ENCODE results near the gene CIC.

CIC gene

DNA sequence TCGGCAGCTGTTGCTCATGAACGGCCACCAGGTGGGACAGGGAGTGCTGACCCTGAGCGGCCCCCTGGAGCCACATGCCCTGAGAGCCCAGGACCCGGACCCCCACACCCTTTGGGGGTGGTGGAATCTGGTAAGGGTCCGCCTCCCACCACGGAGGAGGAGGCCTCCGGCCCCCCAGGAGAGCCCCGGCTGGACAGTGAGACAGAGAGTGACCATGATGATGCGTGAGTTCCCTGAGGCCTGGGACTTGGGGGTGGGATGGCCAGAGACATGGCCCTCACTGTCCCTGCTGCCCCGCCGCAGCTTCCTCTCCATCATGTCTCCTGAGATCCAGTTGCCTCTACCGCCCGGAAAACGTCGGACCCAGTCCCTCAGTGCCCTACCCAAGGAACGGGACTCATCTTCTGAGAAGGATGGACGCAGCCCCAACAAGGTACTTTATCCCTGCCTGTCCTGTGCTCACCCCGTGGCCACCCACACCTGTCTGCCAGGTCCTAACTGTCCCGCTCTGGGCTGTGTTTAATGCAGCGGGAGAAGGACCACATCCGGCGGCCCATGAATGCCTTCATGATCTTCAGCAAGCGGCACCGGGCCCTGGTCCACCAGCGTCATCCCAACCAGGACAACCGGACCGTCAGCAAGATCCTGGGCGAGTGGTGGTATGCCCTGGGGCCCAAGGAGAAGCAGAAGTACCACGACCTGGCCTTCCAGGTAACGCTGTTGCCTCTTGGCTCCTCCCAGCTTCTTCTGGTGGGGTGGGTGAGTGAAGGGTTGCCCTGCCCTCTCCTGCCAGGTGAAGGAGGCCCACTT is 18.2 kb downstream of the CIC start:
- DNase-seq (ENCODE audit: low read depth in 1 of 2, low spot score in 1 of 2), result no peak

DNA sequence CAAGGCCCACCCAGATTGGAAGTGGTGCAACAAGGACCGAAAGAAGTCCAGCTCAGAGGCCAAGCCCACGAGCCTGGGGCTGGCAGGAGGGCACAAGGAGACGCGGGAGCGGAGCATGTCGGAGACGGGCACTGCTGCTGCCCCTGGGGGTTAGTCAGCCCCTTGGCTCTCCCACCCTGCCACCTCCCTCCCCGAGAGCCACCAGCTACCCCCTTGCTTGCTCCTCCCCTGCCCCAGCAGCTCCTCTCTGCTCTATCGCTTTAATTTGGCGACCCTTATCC is 18.7 kb downstream of the CIC start:
- no peak for DNase-seq (ENCODE audit: low read depth in 1 of 2, low spot score in 1 of 2)

DNA sequence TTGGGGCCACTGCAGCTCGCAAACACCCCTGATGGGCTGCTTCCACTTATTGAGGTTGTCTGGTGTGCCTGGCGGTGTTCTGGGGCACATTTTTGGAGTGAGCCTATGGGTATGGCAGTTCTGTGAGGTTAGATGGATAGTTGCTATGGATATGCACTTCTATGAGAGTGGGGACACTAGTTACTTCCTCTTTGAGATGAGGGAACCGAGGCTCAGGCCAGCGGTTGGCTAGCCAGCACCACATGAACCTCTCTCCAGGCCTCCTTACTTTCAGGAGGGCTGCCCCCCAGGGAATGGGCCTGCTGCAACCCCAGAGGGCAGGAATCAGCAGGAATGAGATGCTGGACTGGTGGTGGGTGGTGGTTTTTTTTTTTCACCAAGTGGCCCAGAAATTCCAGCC is 19.3 kb downstream of the CIC start:
- no peak for DNase-seq (ENCODE audit: low read depth in 1 of 2, low spot score in 1 of 2)

DNA sequence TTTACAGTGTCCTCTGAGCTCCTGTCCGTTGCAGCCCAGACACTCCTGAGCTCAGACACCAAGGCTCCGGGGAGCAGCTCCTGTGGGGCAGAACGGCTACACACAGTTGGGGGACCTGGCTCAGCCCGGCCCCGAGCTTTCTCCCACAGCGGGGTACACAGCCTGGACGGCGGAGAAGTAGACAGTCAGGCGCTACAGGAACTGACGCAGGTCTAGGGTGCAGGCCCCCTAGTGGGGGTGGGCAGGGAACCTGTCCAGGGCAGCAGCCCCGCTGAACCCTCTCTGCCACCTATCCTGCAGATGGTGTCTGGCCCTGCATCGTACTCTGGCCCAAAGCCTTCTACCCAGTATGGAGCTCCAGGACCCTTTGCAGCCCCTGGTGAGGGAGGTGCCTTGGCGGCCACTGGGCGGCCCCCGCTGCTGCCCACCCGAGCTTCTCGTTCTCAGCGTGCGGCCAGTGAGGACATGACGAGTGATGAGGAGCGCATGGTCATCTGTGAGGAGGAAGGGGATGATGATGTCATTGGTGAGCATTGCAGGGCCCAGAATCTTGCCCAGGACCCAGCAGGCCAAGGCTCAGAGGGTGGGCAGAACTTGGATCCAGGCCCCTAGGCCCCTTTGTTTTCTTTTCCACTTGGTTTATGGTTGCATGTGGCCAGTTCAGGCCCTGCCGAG is 20.0 kb downstream of the CIC start:
- no peak for DNase-seq (ENCODE audit: low read depth in 1 of 2, low spot score in 1 of 2)

DNA sequence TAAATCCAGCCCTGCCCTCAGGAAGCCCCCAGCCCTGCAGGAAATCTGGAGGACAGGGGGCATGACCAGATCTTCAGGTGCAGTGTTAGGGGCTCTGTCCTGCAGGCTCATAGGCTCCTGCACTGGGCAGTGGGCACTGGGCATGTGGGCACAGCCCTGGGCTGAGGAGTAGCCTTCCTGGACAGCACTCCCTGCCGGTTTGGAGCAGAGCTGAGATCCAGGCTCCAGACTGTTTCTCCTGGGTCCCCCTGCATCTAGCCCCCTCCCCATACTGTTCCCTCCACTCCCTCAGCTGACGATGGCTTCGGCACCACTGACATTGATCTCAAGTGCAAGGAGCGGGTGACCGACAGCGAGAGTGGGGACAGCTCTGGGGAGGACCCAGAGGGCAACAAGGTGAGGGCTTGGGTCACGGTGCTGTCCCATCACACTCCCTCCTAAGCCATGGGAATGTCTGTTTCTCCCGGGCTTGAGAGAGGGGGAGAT is 20.5 kb downstream of the CIC start:
- no peak for DNase-seq (ENCODE audit: low read depth in 1 of 2, low spot score in 1 of 2)

DNA sequence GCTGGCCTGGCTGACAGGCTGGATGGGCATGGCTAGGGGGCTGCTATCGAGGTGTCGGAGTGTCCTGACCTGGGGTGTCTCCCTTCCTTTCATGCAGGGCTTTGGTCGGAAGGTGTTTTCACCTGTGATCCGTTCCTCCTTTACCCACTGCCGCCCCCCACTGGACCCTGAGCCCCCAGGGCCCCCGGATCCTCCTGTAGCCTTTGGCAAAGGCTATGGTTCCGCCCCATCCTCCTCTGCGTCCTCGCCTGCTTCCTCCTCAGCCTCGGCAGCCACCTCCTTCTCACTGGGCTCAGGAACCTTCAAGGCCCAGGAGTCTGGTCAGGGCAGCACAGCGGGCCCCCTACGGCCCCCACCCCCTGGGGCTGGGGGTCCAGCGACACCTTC is 21.1 kb downstream of the CIC start:
- no peak for DNase-seq (ENCODE audit: low read depth in 1 of 2, low spot score in 1 of 2)

DNA sequence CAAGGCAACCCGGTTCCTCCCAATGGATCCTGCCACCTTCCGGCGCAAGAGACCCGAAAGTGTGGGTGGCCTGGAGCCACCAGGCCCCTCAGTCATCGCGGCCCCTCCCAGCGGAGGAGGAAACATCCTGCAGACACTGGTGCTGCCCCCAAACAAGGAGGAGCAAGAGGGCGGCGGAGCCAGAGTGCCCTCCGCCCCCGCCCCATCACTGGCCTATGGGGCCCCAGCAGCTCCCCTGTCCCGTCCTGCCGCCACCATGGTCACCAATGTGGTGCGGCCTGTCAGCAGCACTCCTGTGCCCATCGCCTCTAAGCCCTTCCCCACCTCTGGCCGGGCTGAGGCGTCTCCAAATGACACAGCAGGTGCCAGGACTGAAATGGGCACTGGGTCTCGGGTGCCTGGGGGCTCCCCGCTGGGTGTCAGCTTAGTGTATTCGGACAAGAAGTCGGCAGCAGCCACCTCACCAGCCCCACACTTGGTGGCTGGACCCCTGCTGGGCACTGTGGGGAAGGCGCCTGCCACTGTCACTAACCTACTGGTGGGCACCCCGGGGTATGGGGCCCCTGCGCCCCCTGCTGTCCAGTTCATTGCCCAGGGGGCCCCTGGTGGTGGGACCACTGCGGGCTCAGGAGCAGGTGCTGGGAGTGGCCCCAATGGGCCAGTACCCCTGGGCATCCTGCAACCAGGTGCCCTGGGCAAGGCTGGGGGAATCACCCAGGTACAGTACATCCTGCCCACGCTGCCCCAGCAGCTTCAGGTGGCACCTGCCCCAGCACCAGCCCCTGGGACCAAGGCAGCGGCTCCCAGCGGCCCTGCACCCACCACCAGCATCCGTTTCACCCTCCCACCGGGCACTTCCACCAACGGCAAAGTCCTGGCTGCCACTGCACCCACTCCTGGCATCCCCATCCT is 21.7 kb downstream of the CIC start:
- DNase-seq (ENCODE audit: low read depth in 1 of 2, low spot score in 1 of 2), result no peak

DNA sequence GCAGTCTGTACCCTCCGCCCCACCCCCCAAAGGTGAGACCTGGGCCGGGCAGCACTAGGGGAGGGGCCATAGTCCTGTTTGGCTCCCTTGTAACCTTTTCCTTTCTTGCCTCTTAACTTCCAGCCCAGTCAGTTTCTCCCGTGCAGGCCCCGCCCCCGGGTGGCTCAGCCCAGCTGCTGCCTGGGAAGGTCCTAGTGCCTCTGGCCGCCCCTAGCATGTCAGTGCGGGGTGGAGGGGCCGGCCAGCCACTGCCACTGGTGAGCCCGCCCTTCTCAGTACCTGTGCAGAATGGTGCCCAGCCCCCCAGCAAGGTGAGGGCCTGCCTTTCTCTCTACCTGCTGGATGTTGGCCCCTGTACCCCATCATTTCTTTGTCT is 22.4 kb downstream of the CIC start:
- DNase-seq (ENCODE audit: low read depth in 1 of 2, low spot score in 1 of 2), result no peak

DNA sequence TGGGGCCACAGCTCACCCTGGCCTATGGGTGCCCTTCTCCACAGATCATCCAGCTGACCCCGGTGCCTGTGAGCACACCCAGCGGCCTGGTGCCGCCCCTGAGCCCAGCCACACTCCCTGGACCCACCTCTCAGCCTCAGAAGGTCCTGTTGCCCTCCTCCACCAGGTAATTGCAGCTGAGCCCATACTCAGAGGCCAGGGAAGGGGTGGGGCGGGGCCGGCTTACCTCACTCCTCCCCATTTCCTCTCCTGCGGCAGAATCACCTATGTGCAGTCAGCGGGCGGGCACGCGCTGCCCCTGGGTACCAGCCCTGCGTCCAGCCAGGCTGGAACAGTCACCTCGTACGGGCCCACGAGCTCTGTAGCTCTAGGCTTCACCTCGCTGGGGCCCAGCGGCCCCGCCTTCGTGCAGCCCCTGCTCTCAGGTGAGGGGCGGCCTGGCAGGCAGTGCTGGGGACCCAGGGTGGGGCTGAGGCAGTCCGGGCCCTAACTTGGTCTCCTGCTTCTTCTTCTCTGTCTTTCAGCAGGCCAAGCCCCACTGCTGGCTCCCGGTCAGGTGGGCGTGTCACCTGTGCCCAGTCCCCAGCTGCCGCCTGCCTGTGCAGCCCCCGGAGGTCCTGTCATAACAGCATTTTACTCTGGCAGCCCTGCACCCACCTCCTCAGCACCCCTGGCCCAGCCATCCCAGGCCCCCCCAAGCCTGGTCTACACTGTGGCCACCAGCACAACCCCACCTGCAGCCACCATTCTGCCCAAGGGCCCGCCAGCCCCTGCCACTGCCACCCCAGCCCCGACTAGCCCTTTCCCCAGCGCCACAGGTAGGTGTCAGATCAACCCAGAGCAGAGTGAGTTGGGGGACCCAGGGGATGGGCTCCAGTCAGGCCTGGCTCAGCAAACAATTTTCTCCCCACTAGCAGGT is 23.2 kb downstream of the CIC start:
- no peak for DNase-seq (ENCODE audit: low read depth in 1 of 2, low spot score in 1 of 2)

DNA sequence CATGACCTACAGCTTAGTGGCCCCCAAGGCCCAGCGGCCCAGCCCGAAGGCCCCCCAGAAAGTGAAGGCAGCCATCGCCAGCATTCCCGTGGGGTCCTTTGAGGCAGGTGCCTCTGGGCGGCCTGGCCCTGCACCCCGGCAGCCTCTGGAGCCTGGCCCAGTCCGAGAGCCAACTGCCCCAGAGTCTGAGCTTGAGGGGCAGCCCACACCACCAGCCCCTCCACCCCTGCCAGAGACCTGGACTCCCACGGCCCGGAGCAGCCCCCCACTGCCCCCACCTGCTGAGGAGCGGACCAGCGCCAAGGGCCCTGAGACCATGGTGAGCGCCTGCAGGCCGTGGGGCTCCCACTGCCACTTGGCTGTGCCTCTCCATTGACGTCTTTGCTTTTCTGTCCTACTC is 23.9 kb downstream of the CIC start:
- DNase-seq (ENCODE audit: low read depth in 1 of 2, low spot score in 1 of 2), result no peak

DNA sequence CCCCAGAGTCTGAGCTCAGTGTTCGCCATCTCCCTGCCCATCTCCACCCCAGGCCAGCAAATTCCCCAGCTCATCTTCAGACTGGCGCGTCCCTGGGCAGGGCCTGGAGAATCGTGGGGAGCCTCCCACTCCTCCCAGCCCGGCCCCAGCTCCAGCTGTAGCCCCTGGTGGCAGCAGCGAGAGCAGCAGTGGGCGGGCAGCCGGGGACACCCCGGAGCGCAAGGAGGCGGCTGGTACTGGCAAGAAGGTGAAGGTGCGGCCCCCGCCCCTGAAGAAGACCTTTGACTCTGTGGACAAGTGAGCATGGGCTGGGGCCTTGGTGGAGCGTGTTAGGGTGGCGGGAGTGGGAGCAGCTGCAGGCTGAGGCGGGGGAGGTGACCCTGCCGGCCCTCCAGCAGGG is 24.5 kb downstream of the CIC start:
- DNase-seq (ENCODE audit: low read depth in 1 of 2, low spot score in 1 of 2), result no peak

DNA sequence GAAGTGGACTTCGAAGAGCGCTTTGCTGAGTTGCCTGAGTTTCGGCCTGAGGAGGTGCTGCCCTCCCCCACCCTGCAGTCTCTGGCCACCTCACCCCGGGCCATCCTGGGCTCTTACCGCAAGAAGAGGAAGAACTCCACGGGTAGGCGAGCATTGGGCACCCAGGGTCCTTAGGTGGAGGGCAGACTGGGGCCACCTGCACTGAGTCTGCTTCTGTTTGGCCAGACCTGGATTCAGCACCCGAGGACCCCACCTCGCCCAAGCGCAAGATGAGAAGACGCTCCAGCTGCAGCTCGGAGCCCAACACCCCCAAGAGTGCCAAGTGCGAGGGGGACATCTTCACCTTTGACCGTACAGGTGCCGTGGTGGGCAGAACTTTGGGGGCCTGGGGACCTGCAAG is 24.9 kb downstream of the CIC start:
- DNase-seq (ENCODE audit: low read depth in 1 of 2, low spot score in 1 of 2), result no peak

DNA sequence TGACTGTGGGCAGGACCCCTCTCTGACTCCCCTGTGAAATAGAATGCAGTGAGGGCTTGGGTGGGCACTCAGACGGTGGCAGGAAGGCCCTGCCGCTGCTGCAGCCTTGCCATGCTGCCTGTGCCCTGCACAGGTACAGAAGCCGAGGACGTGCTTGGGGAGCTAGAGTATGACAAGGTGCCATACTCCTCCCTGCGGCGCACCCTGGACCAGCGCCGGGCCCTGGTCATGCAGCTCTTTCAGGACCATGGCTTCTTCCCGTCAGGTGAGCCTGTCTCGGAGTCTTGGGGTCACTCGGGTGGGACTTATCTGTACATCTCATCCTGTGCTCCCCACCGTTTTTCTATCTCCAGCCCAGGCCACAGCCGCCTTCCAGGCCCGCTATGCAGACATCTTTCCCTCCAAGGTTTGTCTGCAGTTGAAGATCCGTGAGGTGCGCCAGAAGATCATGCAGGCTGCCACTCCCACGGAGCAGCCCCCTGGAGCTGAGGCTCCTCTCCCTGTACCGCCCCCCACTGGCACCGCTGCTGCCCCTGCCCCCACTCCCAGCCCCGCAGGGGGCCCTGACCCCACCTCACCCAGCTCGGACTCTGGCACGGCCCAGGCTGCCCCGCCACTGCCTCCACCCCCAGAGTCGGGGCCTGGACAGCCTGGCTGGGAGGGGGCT is 25.6 kb downstream of the CIC start:
- no peak for DNase-seq (ENCODE audit: low read depth in 1 of 2, low spot score in 1 of 2)

DNA sequence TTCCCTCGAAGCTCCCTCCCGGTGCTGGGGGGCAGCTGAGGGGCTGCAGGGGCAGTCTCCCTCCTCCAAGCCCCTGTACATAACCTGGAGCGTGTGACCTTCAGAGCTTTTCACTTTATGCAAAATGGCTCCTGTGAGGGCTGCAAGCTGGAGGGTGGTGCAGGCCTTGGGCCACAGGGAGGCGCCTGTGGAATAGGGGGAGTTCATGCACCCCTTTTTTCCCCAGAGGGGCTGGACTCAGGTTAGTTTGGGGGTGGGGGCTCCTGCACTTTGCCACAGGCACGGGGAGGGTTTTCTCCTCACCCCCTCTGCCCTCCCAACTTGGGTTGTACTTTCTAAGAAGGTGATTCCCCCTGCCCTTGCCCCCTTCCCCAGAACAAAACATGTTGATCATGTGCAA is 26.3 kb downstream of the CIC start:
- DNase-seq (ENCODE audit: low read depth in 1 of 2, low spot score in 1 of 2), result no peak

DNA sequence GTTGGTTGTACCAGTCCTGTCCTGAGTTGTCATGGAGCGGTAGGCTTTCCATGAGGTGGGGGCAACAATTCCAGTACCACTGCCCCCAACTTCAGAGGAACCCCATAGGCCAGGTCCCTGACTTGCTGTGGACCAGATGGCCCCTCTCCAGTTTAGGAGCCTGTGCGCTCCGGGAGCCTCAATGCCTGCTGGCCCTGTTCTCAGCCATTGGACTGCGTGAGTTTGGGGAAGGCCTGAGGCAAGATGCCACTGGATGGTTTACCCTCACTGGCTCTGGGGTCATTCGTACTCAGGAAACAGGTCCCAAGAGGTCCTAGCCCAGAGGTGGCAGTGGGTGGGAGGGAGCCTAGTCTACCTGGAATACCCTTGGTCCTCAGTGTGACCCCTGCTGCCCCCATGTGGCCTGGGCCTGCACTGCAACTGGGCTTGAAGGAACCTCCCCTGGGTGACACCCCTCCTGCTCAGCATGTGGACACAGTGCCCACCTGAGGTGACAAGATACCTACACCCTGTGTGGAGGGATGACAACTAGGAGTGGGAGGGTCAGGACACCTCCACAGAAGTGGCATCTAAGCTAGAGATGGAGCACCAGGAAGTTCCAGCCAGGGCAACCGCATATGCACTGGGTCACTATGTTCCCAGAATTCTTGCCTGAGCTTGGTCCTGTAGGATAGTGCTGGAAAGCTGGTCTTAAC is 26.9 kb downstream of the CIC start:
- DNase-seq (ENCODE audit: low read depth in 1 of 2, low spot score in 1 of 2), result peak; percentile 83 to 88

DNA sequence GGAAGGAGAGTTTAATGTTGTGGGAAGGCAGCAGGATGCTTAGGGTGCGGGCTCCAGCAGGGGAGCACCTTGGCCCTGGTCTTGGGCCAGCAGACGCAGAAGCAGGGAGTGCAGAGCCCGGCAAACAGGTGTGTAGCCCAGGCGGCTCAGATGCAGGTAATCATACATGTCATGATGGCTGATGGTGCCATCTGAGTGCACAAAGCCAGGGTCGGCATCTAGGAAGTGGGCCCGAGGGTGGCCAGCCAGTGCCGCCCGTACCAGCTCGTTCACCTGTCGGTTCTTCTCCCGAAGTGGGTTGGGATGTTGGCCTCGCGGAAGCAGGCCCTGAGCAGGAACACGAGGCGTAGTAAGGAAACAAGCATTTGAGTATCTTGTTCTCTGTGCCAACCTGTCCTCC is 28.0 kb downstream of the CIC start:
- no peak for DNase-seq (ENCODE audit: low read depth in 1 of 2, low spot score in 1 of 2)

DNA sequence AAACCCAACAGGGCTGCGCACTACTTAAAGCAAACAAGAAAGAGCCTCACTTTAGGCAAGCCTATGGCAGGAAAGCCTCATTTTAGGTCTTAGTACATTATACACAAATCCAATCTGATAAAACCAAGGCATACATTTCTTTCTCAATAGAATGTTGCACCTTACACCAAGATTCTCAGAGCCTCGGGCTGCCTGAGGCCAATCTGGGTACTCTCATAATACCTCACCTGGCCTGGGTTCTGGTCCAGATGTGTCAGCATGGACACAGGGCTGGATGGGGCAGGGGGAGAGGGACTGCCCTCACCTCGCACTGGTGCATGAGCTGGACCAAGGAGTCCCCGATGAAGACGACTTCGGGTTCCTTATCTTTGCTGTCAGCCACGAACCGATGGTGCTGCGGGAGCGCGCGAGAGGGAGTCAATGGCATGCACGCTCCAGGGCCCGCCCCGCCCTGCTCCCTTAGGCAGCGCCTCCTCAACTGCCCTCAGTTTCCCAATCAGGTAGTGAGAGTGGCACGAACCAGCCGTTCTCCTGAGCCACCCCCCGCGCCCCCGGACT is 32.7 kb downstream of the CIC start, which contains the start of gene PRR19:
Gene PRR19 (plus strand): TSS at position 487 of the 558 bp plus-strand sequence. CDS start 7,453 bp downstream, outside the sequence.
- no peak for DNase-seq (ENCODE audit: low read depth in 1 of 2, low spot score in 1 of 2)

DNA sequence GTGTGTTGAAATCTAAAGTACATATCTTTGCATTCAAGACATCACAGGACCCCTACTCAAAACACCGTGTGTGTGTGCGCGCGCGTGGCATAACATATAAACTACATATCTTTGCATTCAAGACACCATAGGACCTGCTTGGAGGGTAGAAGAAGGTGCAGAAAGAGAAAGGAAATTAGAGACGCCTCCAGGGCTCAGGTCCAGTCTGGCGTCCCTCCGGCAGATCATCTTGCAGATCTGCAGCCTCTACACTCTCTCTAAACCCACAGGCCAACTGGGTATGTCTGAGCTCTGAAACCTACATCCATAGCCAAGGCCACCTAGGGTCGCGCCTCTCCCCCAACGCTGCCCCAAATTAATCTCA is 34.0 kb downstream of the CIC start:
- DNase-seq (ENCODE audit: low read depth in 1 of 2, low spot score in 1 of 2), result no peak

DNA sequence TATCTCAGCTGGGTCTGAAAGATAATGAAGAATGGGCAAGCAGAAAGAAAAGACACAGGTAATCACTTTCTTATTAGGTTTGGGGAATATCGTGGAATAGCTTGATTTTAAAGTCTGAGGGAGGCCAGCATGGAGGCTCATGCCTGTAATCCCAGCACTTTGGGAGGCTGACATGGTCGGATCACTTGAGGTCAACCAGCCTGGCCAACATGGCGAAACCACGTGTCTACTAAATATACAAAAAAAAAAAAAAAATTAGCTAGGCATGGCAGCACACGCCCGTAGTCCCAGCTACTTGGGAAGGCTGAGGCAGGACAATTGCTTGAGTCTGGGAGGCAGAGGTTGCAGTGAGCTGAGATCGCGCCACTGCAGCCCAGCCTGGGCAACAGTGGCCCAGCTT is 34.8 kb downstream of the CIC start:
- no peak for DNase-seq (ENCODE audit: low read depth in 1 of 2, low spot score in 1 of 2)

All from activated CD4-positive, alpha-beta T cell treated with anti-CD3 and anti-CD28 coated beads, Interleukin-2, amount 50 U/mL, for 24 hours (primary cell).